Placental epithelial cell (primary cell): ENCODE results near the gene ARFGEF2. TPM values are rescaled to one million over a fixed set of nuclear protein-coding genes. Genes with fewer than 3 reads are reported as not detected.

Experiments used
- small RNA-seq: library from RNA; depleted of rRNA; stranded (forward); fragments of <200 nt; gene quantifications from one replicate; pipeline ENCODE3, GENCODE V24; 2012
- total RNA-seq: library from RNA; depleted of rRNA; stranded (reverse); fragments of >200 nt; gene quantifications from 2 replicates; pipeline ENCODE4 v1.2.3, GENCODE V29; 2012

Gene ARFGEF2
- 27.5 and 41.4 TPM in 2 replicates for total RNA-seq

DNA sequence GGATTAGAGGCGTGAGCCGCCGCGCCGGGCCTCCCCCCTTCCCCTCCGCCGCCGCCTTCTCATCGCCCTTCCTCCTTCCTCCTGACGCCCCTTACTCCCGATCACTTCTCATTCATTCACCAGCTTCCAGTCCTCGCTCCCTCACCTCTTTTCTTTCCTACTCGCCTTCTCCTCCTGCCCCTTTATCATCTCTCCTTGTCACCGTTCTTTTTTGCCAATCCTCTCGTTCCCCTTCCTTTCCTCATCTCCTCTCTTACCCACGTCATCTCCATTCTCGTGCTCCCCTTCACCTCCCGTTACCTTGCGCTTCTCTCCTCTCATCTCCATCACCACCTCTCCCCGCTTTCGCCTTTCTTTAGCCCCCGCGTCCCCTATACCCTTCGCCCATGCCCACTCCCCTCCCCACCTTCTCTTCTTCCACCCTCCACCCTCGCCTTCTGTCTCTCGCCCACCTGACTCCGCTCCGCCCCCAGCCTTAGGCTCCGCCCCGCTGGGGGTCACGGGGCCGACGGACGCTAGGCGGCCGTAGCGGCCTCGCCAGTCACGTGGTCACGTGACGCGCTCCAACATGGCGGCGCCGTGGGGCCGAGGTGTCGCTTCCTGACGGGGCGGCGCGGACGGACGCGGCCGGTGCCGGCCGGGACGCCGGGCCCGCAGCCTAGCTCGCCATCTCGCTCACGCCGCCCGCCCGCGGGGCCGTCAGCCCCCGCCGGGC is at the start of gene ARFGEF2:
Gene ARFGEF2, plus strand, starts transcription at position 544 of the 715 bp plus-strand sequence. CDS start 179 bp downstream, outside the sequence.

GRCh38 chr20:49046087-49046900 is 124.8 kb downstream of the ARFGEF2 start, which contains the start of gene CSE1L:
Gene CSE1L, plus strand, starts transcription at chr20:49046312. Its CDS starts 12,152 bp downstream, at chr20:49058464.

Small RNA genes within 50 kb of the gene (small RNA-seq; reads per million reads assigned to genes)
- not detected for gene SNAP23P1

Other genes with a start within 250 kb of the ARFGEF2 start
- gene PREX1, start 93.7 kb upstream of the ARFGEF2 start, total RNA-seq, result under 0.01 TPM in 2 replicates
- gene CSE1L, start 124.6 kb downstream of the ARFGEF2 start, total RNA-seq, result 33.0 and 71.7 TPM in 2 replicates